HG03039 (cell line): ENCODE data around the gene VASH1.

Experiments
- ATAC-seq: cut with Tn5 transposase; IDR thresholded peaks from one replicate; pipeline ENCODE4 v1.9.1; 2021; ENCODE audit warnings: mild to moderate bottlenecking, moderate library complexity; ENCODE audit not compliant: unreplicated experiment

Gene VASH1

GRCh38 chr14:76827696-76828296 lies 66.5 kb downstream of the VASH1 start:
- no peak for ATAC-seq

DNA sequence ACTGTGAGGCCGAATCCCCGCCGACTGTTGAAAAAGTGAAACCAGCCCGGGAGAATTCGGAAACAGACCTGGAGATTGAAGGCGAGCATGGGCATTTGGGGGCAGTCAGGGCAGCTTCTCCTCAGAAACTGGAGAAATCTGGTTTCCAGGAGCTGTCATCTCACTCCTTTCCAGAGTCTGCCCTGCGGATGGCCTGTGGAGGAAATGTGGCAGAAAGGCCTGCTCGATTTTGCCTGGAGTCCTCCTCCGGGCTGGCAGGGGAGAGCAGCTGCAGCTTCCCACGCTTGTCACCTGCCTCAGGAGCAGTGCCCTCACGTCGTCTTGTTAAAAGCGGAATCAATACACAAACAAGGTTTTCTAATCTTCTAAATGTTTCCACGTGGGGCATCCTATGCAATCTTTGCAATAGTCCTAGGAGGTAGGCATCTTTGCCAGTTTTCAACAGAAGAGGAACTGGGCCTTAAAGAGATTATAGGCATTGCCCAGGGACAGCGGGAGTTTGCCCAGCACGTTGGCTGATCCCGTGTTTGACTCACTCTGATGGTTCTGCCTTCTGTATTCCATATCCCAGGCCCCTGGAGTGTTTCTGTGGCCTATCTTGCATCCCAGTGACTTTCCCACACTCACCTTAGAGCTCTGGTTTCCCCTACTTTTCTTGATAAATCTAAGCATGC lies 67.2 kb downstream of the VASH1 start:
- ATAC-seq, result no peak

GRCh38 chr14:76829013-76829365 lies 67.7 kb downstream of the VASH1 start:
- no peak for ATAC-seq

GRCh38 chr14:76829650-76830421 lies 68.6 kb downstream of the VASH1 start:
- no peak for ATAC-seq

GRCh38 chr14:76830556-76830955 lies 69.3 kb downstream of the VASH1 start:
- ATAC-seq, result no peak

GRCh38 chr14:76832503-76832988 lies 71.3 kb downstream of the VASH1 start:
- no peak for ATAC-seq
